Neural cell (in vitro differentiated cells): ENCODE results near the gene FOXL1. TPM values are rescaled to one million over a fixed set of nuclear protein-coding genes. Genes with fewer than 3 reads are reported as not detected.

ENCODE experiments used
- H2AFZ ChIP-seq: fragments of 200-600, 300-800 bp; sonication (generic), shearing (Covaris generic); 2 replicates; pipeline ENCODE4 v1.6.0; 2014; ENCODE audit warnings: low read depth, mild to moderate bottlenecking, antibody characterized with exemption, low read length, moderate library complexity
- H3F3A ChIP-seq: fragments of 200-600 bp; shearing (Covaris generic); 2 replicates; pipeline ENCODE4 v1.6.1; 2016; ENCODE audit warnings: mild to moderate bottlenecking, moderate library complexity, mixed read lengths, antibody characterized with exemption, low read length; ENCODE audit not compliant: insufficient read depth, poor library complexity, severe bottlenecking
- H3K27ac ChIP-seq: fragments of 200-600, 300-800 bp; sonication (generic), shearing (Covaris generic); 2 replicates; pipeline ENCODE4 v1.5.1; 2014; ENCODE audit warnings: mild to moderate bottlenecking, low read length, moderate library complexity
- H3K27me3 ChIP-seq: fragments of 300-800, 200-600 bp; sonication (generic), shearing (Covaris generic); 2 replicates; pipeline ENCODE4 v1.6.0; 2014; ENCODE audit warnings: mild to moderate bottlenecking, low read depth, low read length, moderate library complexity; ENCODE audit not compliant: insufficient read depth
- H3K36me3 ChIP-seq: fragments of 300-800, 200-600 bp; sonication (generic), shearing (Covaris generic); 2 replicates; pipeline ENCODE4 v1.5.1; 2014; ENCODE audit warnings: mild to moderate bottlenecking, antibody characterized with exemption, low read length, moderate library complexity; ENCODE audit not compliant: insufficient read depth
- H3K4me2 ChIP-seq: fragments of 300-800, 200-600 bp; sonication (generic), shearing (Covaris generic); 2 replicates; pipeline ENCODE4 v1.6.0; 2014; ENCODE audit warnings: mild to moderate bottlenecking, low read length
- H3K4me3 ChIP-seq: fragments of 300-800, 200-600 bp; sonication (generic), shearing (Covaris generic); 2 replicates; pipeline ENCODE4 v1.5.1; 2014; ENCODE audit warnings: mild to moderate bottlenecking, low read length, moderate library complexity
- H3K79me2 ChIP-seq: fragments of 200-600 bp; shearing (Covaris generic); replicated peaks from 2 replicates; pipeline ENCODE4 v1.6.0; 2014; ENCODE audit warnings: mild to moderate bottlenecking, low read length, moderate library complexity; ENCODE audit not compliant: insufficient read depth
- H3K9ac ChIP-seq: fragments of 300-800, 200-600 bp; sonication (generic), shearing (Covaris generic); 2 replicates; pipeline ENCODE4 v1.6.1; 2016; ENCODE audit warnings: mild to moderate bottlenecking, low read length, mixed read lengths
- H3K9me2 ChIP-seq: fragments of 200-600 bp; shearing (Covaris generic); 2 replicates; pipeline ENCODE4 v1.6.1; 2016; ENCODE audit warnings: mild to moderate bottlenecking, low read length, mixed read lengths; ENCODE audit not compliant: insufficient read depth
- H3K9me3 ChIP-seq: fragments of 200-600, 300-800 bp; sonication (generic), shearing (Covaris generic); 2 replicates; pipeline ENCODE4 v1.6.1; 2016; ENCODE audit warnings: mild to moderate bottlenecking, mixed run types, low read length, moderate library complexity, mixed read lengths
- H4K20me1 ChIP-seq: fragments of 200-600 bp; shearing (Covaris generic); 2 replicates; pipeline ENCODE4 v1.6.1; 2016; ENCODE audit warnings: mild to moderate bottlenecking, mixed run types; ENCODE audit not compliant: insufficient read depth
- EP300 ChIP-seq: fragments of 450-650 bp; conservative IDR thresholded peaks from 2 replicates; pipeline ENCODE4 v1.6.1; 2014; ENCODE audit warnings: antibody characterized with exemption, mild to moderate bottlenecking, moderate library complexity; ENCODE audit not compliant: poor library complexity, severe bottlenecking
- EZH2 ChIP-seq: fragments of 200-600, 300-800 bp; shearing (Covaris generic), sonication (generic); IDR thresholded peaks from 2 replicates; pipeline ENCODE4 v1.6.1; 2014; ENCODE audit warnings: antibody characterized with exemption, low read length, borderline replicate concordance, mild to moderate bottlenecking; ENCODE audit not compliant: insufficient read depth, poor library complexity, severe bottlenecking
- MXI1 ChIP-seq: fragments of 450-650 bp; conservative IDR thresholded peaks from 2 replicates; pipeline ENCODE4 v1.6.1; 2014; ENCODE audit warnings: antibody characterized with exemption, mild to moderate bottlenecking; ENCODE audit not compliant: poor library complexity, severe bottlenecking
- POLR2AphosphoS5 ChIP-seq: IDR thresholded peaks from 2 replicates; pipeline ENCODE4 v1.6.1; 2012
- RAD21 ChIP-seq: fragments of 450-650 bp; conservative IDR thresholded peaks from 2 replicates; pipeline ENCODE4 v1.6.1; 2014; ENCODE audit warnings: antibody characterized with exemption, mild to moderate bottlenecking, moderate library complexity
- SMC3 ChIP-seq: fragments of 450-650 bp; conservative IDR thresholded peaks from 2 replicates; pipeline ENCODE4 v1.6.1; 2014; ENCODE audit warnings: antibody characterized with exemption, mild to moderate bottlenecking, moderate library complexity; ENCODE audit not compliant: poor library complexity
- TAF1 ChIP-seq: IDR thresholded peaks from 2 replicates; pipeline ENCODE4 v1.6.1; 2012; ENCODE audit warnings: low read depth
- polyA plus RNA-seq: library from polyadenylated mRNA; depleted of rRNA; stranded (reverse); fragments of >200 nt; gene quantifications from 2 replicates; pipeline ENCODE4 v1.2.3, GENCODE V29; 2014
- TF ChIP-seq, protein P1 (sequence below): fragments of 450-650 bp; IDR thresholded peaks from 2 replicates; pipeline ENCODE4 v1.5.1; 2014; ENCODE audit warnings: antibody characterized with exemption, mild to moderate bottlenecking, moderate library complexity; ENCODE audit not compliant: poor library complexity, severe bottlenecking
- TF ChIP-seq, protein P2 (sequence below): IDR thresholded peaks from 2 replicates; pipeline ENCODE4 v1.6.1; 2012; ENCODE audit warnings: borderline replicate concordance

The FOXL1 gene
- polyA plus RNA-seq, 1 donor from 2014 or later: 0.07 TPM

DNA sequence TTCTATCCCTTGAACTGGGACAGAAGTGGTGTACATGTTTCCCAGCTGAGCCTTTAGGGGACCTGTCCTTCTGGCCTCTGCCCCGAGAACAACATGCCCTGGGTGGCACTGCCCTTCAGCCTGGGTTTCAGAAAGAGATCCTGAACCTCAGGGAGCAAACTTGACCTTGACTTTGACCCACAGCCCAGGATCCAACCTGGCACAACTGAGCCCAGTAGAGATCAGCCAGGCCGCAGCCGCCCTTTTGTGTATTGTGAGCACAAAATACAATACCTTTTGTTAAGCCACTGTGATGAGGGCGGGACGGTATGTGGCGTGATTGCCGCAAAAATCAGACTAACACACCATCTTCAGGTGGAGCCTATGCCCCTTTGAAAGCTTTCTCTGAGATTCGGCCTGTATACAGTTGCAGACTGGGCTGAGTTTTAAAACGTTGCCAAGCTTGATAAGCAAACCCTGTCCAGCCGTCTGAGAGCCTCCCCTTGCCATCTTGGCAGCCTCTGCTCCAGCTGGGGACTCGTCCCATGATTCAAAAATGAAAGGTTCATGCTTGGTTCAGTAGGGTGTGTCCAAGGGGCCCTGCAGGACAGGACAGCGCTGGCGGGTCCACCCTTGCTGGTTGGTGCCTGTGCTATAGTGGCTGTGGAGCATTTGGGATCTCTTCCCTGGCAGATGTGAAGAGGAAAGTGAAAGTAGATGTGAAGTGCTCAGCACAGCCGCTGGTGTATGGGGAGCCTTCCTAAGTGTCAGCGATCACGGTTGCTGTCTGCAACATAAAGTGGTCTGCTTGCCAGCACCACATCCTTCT lies 40.3 kb downstream of the FOXL1 start:
- TF ChIP-seq MXI1 (no peak), EZH2 (no peak), POLR2AphosphoS5 (no peak), EP300 (no peak), SMC3 (no peak), RAD21 (no peak), TAF1 (no peak)
- TF ChIP-seq, protein P1, sequence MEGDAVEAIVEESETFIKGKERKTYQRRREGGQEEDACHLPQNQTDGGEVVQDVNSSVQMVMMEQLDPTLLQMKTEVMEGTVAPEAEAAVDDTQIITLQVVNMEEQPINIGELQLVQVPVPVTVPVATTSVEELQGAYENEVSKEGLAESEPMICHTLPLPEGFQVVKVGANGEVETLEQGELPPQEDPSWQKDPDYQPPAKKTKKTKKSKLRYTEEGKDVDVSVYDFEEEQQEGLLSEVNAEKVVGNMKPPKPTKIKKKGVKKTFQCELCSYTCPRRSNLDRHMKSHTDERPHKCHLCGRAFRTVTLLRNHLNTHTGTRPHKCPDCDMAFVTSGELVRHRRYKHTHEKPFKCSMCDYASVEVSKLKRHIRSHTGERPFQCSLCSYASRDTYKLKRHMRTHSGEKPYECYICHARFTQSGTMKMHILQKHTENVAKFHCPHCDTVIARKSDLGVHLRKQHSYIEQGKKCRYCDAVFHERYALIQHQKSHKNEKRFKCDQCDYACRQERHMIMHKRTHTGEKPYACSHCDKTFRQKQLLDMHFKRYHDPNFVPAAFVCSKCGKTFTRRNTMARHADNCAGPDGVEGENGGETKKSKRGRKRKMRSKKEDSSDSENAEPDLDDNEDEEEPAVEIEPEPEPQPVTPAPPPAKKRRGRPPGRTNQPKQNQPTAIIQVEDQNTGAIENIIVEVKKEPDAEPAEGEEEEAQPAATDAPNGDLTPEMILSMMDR: no peak
- TF ChIP-seq, protein P2, sequence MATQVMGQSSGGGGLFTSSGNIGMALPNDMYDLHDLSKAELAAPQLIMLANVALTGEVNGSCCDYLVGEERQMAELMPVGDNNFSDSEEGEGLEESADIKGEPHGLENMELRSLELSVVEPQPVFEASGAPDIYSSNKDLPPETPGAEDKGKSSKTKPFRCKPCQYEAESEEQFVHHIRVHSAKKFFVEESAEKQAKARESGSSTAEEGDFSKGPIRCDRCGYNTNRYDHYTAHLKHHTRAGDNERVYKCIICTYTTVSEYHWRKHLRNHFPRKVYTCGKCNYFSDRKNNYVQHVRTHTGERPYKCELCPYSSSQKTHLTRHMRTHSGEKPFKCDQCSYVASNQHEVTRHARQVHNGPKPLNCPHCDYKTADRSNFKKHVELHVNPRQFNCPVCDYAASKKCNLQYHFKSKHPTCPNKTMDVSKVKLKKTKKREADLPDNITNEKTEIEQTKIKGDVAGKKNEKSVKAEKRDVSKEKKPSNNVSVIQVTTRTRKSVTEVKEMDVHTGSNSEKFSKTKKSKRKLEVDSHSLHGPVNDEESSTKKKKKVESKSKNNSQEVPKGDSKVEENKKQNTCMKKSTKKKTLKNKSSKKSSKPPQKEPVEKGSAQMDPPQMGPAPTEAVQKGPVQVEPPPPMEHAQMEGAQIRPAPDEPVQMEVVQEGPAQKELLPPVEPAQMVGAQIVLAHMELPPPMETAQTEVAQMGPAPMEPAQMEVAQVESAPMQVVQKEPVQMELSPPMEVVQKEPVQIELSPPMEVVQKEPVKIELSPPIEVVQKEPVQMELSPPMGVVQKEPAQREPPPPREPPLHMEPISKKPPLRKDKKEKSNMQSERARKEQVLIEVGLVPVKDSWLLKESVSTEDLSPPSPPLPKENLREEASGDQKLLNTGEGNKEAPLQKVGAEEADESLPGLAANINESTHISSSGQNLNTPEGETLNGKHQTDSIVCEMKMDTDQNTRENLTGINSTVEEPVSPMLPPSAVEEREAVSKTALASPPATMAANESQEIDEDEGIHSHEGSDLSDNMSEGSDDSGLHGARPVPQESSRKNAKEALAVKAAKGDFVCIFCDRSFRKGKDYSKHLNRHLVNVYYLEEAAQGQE: no peak
- Histone ChIP-seq H3K4me2 (no peak overlapping the region), H3K27ac (no peak overlapping the region), H3K4me3 (no peak overlapping the region), H3K36me3 (no peaks in the 10 kb centered on the region), H3K79me2 (no peaks in the 10 kb centered on the region), H3K9me2 (no peaks in the 10 kb centered on the region), H3K9ac (no peak overlapping the region), H3K9me3 (no peaks in the 10 kb centered on the region), H2AFZ (no peak overlapping the region), H3K27me3 (no peaks in the 10 kb centered on the region), H4K20me1 (no peaks in the 10 kb centered on the region), H3F3A (no peaks in the 10 kb centered on the region)

DNA sequence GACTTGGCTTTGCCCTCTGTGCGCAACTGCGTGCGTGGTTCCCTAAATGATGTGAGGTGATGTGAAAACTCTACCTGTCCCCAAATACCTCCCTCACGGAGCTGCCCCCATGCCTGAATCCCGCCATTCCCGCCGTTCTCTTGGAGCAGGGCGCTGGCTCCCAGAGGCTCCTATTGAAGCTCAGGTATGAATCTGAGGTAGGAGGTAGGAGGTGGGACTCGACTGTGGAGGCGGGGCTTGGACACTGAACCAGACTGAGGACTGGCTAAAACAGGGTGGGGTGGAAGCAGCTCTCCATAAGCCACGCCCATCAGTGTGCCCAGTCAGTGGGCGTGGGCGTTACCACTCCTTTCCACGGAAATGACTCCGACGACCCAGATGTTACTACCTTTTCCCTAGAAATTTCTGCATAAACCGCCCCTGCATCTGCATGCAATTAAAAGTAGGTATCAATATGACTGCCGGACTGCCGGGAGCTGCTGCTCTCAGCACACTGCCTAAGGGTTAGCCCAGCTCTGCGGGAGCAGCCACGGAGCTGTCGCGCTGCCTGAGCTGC lies 41.0 kb downstream of the FOXL1 start:
- H2AFZ ChIP-seq: no peak overlapping the region

More for the DNA sequence above, 41.0 kb downstream of the FOXL1 start:
- H3K27ac ChIP-seq: no peak overlapping the region
- no peaks in the 10 kb centered on the region for H3K9me3 ChIP-seq
- no peak overlapping the region for H3K4me2 ChIP-seq
- no peaks in the 10 kb centered on the region for H3K9me2 ChIP-seq
- TF ChIP-seq TAF1 (no peak), EZH2 (no peak), EP300 (no peak), RAD21 (no peak)
- no peaks in the 10 kb centered on the region for H3K27me3 ChIP-seq
- no peaks in the 10 kb centered on the region for H3K79me2 ChIP-seq
- H3K36me3 ChIP-seq: no peaks in the 10 kb centered on the region
- H3K9ac ChIP-seq: no peak overlapping the region
- H4K20me1 ChIP-seq: no peaks in the 10 kb centered on the region
- no peak overlapping the region for H3K4me3 ChIP-seq
- H3F3A ChIP-seq: no peaks in the 10 kb centered on the region
